Measurements from ENCODE around the gene SPOCK3.

GRCh38 chr4:166741742-166742141 is 492.6 kb downstream of the SPOCK3 start:
- TF ChIP-seq CTCF (IDR thresholded peaks at IDR 0.05) (no peak), POLR2A (IDR thresholded peaks at IDR 0.05) (no peak)

Measured in right lobe of liver (tissue), 4 donors.